Stimulated activated CD4-positive, alpha-beta T cell treated with anti-CD3 and anti-CD28 coated beads, TNF-alpha, amount 100 ng/mL, for 1 hour (primary cell): ENCODE data around the gene TSKU.
"Not testable (repeated sequence)": the region's sequence is repeated elsewhere in the genome, so short reads cannot be mapped to it uniquely, and the experiment has no call there.

Source experiments
- DNase-seq, 3 donors: peaks; one replicate each; pipeline ENCODE4 v3.0.0-alpha.2; 2020; ENCODE audit warnings: low read depth in 3 of 3, low spot score in 1 of 3

TSKU gene

DNA sequence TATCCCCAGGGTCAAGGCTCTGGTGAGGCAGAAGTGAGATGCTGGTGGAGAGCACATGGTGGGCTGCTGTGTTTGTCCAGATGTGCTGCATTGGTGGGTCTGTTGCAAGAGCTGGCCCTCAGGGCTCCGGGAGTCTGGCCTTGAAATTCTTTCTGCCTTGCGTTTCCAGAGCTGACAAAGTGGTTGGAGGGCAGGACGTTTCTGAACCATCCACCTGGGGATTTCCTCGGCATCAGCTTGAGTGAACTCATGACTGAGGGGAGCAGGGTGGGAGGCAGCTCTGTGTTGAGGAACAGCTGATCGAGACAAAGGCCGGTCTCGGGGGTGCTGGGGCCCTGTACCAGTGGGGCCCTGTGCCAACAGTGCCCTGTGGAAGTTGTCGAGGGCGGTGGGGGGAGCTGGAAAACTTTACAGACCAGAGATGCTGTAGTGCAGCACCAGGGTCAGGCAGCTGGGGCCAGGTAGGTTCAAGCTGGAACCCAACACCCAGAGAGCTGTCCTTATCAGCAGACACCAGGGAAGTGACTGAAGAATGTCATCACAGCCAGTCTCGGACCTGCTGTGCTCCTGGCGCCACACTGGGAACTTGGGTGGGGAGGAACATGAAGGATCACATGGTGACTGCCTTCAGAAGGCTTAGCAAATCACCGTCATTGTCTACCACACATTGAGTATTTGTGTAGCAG lies 4.9 kb downstream of the TSKU start:
- DNase-seq, result no peak

DNA sequence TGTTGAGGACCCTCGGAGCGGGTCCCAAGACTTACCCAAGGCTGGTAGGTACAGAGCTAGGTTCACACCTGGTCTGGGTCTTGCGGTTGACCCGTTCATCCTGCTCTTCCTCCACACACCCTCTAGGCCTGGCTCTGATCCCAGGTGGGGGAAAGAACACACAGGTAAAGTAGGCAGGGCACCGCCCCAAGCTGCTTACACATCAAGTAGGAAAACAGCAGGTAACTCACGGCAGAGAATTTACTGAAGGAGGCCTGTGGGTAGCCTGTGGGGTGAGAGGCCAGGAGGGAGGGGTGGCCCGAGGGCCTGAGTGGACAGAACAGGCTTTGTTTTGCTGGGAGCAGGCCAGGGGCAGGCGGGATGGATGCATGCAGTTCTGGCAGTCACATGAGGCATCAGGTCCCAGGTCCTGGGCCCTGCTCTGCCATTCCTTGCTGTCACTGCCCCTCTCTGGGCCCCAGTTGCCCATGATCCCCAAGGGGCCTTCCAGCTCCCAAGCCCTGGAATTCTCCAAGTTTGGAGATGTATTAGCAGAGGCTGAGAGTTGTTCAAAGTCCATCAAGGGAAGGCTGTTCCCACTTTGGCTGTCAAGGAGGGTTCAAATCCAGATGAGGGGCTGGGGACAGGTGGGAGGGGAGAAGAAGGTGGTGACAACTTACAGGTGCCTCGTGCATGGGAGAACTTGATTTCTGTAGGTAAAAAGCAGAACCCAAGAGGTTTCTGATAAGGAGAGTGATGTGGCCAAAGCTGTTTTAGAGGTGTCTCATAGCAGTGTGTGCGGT lies 5.7 kb downstream of the TSKU start:
- no peak for DNase-seq

- DNase-seq, result no peak
Measured at GRCh38 chr11:76789443-76789719, 6.2 kb downstream of the TSKU start.

DNA sequence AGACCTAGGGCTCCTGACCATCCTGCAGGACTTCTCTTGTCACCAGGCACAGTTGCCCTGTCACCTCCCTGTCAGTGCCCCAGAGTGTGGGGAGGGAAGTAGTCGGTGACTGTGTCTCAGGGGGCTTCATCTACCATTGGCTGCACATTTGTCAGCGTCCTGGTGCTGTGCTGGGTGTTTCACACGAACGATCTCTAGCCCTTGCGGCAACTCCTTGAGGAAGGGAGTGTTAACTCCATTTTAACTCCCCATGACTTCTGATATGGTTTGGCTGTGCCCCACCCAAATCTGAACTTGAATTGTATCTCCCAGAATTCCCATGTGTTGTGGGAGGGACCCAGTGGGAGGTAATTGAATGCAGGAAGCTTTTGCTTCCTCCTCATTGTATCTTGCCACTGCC lies 7.1 kb downstream of the TSKU start:
- DNase-seq, result no peak

DNA sequence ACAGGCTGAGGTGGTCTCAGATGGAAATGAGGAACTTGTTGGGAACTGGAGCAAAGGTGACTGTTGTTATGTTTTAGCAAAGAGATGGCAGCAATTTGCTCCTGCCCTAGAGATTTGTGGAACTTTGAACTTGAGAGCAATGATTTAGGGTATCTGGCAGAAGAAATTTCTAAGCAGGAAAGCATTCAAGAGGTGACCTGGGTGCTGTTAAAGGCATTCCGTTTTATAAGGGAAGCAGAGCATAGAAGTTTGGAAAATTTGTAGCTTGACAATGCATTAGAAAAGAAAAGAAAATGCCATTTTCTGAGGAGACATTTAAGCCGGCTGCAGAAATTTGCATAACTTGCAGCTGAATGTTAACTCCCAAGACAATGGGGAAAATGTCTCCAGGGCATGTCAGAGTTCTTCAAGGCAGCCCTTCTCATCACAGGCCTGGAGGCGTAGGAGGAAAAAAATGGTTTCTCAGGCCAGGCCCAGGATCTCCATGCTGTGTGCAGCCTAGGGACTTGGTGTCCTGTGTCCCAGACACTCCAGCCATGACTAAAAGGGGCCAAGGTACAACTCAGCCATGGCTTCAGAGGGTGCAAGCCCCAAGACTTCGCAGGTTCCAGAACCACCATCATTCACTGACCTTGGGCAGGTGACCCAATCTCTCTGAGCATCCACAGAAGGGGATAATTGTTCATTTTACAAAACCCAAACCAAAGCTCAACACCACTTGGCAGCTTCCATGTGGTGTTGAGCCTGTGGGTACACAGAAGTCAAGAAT lies 8.0 kb downstream of the TSKU start:
- not testable (repeated sequence) for DNase-seq

DNA sequence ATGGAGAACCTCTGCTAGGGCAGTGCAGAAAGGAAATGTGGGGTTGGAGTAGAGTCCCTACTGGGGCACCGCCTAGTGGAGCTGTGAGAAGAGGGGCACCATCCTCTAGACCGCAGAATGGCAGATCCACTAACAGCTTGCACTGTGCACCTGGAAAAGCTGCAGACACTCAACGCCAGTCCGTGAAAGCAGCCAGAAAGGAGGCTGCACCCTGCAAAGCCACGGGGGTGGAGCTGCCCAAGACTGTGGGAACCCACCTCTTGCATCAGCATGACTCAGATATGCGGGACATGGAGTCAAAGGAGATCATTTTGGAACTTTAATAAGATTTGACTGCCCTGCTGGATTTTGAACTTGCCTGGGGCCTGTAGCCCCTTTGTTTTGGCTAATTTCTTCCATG lies 8.7 kb downstream of the TSKU start:
- no peak for DNase-seq

DNA sequence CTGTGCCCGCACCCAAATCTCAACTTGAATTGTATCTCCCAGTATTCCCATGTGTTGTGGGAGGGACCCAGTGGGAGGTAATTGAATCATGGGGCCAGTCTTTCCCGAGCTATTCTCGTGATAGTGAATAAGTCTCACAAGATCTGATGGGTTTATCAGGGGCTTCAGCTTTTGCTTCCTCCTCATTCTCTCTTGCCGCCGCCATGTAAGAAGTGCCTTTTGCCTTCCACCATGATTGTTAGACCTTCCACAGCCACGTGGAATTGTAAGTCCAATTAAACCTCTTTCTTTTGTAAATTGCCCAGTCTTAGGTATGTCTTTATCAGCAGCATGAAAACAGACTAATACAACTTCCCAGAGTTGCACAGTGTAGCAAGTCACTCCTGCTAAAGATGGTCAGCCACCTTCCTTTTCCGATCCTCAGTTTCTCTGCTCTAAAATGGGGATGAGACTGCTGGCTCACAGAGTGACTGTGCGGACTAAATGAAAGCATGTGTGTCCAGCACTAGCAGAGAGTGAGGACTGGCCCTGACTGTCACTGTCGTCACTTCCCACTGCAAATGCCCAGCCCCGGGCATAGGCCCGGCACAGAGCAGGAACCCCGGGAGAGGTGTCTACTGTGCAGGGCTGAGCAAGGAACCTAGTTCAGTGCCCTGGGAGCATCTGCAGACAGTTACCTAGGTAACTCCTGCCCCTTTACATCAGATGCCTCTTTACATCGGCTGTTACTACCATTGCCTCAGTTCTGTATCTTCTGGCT lies 9.5 kb downstream of the TSKU start:
- no peak for DNase-seq

- no peak for DNase-seq
Measured at GRCh38 chr11:76793391-76794291, 10.5 kb downstream of the TSKU start.

- DNase-seq, result no peak
Measured at GRCh38 chr11:76794371-76795289, 11.5 kb downstream of the TSKU start.

GRCh38 chr11:76795290-76795935 lies 12.3 kb downstream of the TSKU start:
- no peak for DNase-seq

DNA sequence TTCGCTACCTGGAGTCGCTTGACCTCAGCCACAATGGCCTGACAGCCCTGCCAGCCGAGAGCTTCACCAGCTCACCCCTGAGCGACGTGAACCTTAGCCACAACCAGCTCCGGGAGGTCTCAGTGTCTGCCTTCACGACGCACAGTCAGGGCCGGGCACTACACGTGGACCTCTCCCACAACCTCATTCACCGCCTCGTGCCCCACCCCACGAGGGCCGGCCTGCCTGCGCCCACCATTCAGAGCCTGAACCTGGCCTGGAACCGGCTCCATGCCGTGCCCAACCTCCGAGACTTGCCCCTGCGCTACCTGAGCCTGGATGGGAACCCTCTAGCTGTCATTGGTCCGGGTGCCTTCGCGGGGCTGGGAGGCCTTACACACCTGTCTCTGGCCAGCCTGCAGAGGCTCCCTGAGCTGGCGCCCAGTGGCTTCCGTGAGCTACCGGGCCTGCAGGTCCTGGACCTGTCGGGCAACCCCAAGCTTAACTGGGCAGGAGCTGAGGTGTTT lies 12.8 kb downstream of the TSKU start:
- DNase-seq, result no peak

GRCh38 chr11:76796511-76797198 lies 13.5 kb downstream of the TSKU start:
- DNase-seq, result no peak

- DNase-seq, result no peak
Measured at GRCh38 chr11:76797341-76798201, 14.4 kb downstream of the TSKU start.

DNA sequence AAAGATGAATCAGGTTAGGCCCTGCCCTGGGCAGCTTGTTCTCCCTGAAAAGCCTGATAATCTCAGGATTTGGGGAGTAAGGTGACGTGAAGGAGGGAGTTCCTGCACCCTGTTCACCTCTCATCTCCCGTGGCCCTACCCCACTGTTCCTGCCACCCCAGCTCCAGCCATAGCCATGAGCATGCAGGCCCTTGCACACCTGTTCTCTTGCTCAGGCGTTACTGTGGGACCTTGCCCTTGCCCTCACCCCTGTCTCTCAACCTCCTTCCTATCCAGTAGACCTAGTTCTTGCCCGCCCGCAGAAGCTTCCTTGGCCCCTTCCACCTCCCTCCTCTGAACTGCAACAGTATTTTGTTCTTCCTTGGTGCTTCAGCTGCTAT lies 15.0 kb downstream of the TSKU start:
- DNase-seq, result no peak

GRCh38 chr11:76798671-76799065 lies 15.5 kb downstream of the TSKU start:
- no peak for DNase-seq

DNA sequence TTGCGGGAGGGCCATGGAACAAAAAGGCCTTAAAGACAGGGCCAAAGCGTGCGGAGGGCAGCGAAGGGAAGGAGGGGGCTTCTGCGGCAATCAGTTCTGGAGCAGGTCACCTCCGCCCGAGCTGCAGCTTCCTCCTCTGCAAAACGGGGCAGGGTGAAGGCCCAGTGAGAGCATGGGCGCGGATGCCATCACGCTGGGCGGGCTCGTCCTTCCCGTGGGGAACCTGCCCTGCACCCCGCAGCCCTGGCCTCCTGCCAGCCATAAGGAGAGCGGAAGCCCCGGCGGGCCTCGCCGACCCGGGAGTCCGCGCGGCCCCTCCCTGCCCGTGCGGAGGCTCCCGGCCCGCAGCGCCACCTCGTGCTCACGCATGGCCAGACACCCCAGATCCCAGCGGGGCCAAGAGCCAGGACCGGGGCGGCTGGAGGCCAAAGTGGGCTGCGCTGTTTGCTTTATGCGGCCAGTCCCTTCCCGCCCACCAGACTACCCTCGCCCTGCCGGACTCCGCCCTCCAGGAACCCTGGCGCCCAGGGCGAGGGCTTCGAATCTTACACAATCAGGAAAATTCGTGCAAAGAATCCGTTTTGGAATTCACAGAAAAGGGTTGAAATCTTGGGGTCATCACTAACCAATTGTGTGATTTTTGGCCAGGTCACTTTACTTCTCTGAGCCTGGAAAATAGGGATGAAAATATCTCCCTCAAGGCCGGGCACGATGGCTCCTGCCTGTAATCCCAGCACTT lies 16.1 kb downstream of the TSKU start:
- DNase-seq, result peak; percentile 21 to 60 (median 52)
